Hematopoietic multipotent progenitor cell (in vitro differentiated cells): ENCODE measurements around the gene PLEKHO2. TPM values are rescaled to one million over a fixed set of nuclear protein-coding genes. Genes with fewer than 3 reads are reported as not detected.
A peak's percentile ranks its signal among the peaks of the same experiment; 100 is the strongest.

Source experiments
- DNase-seq, 3 donors: peaks; one replicate each; pipeline ENCODE4 v3.0.0-alpha.2; 2011 to 2015; ENCODE audit warnings: low read depth in 2 of 3, low spot score in 2 of 3
- total RNA-seq: library from RNA; depleted of rRNA; stranded (reverse); fragments of >200 nt; gene quantifications from one replicate; pipeline ENCODE4 v1.2.3, GENCODE V29; 2012

Gene PLEKHO2
- total RNA-seq, 1 donor: 45.8 TPM

GRCh38 chr15:64854526-64854925, 12.8 kb downstream of the PLEKHO2 start:
- DNase-seq: no peak

DNA sequence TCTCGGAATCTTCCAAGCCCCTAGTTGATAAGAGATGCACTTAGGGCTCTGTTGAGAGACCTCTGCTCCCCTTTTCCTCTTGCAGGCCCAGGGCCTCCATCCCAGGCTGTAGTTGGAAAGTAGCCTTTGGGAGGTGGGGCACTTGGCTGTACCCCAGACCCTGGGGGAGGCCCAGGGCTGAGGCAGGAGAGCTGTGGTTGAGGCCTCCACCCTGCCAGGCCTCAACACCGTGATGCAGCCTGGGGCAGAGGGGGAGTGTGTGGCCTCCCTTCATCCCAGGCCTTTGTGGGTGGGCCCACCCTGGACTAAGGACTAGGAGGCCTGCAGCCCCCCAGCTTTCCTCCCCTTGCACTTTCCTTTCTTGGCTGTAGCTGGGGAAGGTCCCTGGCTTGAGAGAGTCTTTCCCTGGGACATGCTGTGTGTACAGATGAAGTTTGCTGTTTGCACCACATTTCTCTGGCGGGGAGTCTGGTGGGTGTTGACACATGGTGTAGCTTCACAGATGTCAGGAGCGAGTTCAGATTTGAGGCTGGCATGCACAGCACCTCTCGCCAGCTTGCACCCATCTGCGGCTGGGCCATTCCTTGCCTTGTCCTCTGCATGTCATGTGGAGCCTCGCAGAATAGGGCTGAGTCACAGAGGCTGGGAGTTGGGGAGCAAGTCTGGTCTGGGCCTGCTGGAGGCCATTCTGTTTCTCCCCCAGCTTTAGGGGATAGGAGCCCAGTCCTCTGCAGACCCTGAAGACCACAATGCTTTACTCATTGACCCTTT, 13.7 kb downstream of the PLEKHO2 start:
- no peak for DNase-seq

DNA sequence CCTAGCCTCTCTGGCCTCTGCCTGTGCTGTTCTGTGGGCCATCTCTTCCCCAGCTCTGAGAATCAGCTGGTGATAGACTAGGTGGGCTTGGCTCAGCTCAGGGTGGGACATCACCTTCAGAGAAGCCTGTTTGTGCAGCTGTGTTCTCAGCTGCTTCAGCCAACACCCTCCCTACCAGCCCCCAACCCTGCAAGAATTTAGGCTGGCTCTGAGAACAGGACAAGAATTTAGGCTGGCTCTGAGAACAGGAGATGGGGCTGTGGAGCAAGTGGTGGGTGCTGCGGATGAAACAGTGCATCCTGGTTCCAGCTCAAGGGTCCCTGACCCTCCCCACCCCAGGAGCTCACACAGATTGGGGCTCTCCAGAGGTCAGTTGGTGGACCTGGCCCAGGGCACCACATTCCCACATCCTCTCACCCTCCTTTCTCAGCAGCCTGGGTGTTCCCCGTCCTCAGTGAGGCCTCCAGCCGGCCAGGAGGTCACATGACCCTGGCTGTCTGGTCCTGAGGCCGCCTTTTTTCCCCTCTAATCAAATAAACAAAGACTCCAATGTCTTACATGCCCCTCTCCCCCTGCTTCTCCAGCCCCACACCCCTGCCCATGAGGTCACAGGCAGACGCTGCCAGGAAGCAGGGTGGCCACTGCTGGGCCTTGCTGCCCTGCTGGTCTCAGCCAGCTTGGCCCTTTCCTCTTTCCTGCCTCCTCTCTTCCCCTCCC, 14.9 kb downstream of the PLEKHO2 start:
- DNase-seq: no peak

- no peak for DNase-seq
These were observed 15.7 kb downstream of the PLEKHO2 start for GRCh38 chr15:64857421-64857820.

- DNase-seq: peak in 1 of 3 donors; percentile 25
These were observed 16.4 kb downstream of the PLEKHO2 start for GRCh38 chr15:64858021-64858575.

DNA sequence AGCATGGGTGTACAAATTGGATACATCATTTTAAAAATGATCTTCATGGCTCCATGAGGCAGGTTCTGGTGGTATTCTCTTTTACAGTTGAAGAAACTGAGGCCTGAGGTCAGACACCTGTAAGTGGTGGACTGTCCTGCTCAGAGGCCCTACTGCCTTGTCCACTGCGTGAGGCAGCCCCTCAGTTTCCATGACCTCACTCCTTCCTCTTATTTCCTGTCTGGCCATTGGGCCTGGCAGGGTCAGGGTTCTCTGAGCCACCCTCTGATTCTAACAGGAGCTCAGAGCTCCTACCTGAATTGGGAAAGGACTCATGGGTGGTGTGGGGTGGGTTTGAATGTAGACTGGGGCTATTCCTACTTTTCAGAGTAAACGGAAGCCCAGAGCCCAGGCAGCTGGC, 17.5 kb downstream of the PLEKHO2 start:
- no peak for DNase-seq

- no peak for DNase-seq
These were observed 19.6 kb downstream of the PLEKHO2 start for GRCh38 chr15:64861331-64861730.

- no peak for DNase-seq
These were observed 20.2 kb downstream of the PLEKHO2 start for GRCh38 chr15:64861960-64862359.

GRCh38 chr15:64862408-64862807, 20.7 kb downstream of the PLEKHO2 start:
- DNase-seq: no peak

- no peak for DNase-seq
These were observed 22.4 kb downstream of the PLEKHO2 start for GRCh38 chr15:64864068-64864467.

GRCh38 chr15:64865126-64865997, 23.6 kb downstream of the PLEKHO2 start:
- no peak for DNase-seq

DNA sequence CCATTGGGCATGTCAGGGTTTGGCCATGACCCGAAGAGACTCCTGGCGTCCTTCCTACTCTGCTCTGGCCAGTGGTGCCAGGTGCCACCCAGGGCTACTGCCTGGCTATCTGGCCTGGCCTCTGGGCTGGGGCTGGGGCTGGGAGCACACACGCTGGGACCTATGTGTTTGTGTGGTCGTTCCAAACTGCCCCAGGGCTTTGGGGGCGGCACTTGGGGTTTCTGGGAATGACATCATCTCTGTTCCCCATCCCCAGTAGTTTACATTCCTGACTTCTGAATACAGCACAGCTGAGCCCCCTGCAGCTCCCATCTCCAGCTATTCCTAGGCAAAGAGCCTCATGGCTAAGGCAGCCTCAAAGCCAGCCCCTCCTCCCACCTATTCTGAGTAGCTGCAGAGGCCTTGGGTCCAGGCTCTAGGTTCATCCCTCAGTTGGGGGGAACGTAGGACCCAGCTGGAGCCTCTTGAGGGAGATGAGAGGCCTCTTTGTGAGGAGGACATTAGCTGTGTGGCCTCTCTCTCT, 24.3 kb downstream of the PLEKHO2 start:
- no peak for DNase-seq

GRCh38 chr15:64869501-64869900, 27.8 kb downstream of the PLEKHO2 start:
- DNase-seq: no peak

GRCh38 chr15:64870353-64870752, 28.6 kb downstream of the PLEKHO2 start:
- DNase-seq: peak in 2 of 3 donors; percentile 77 to 86

- no peak for DNase-seq
These were observed 34.0 kb downstream of the PLEKHO2 start for GRCh38 chr15:64875641-64876223.

- DNase-seq: no peak
These were observed 35.7 kb downstream of the PLEKHO2 start for GRCh38 chr15:64877435-64877834.

DNA sequence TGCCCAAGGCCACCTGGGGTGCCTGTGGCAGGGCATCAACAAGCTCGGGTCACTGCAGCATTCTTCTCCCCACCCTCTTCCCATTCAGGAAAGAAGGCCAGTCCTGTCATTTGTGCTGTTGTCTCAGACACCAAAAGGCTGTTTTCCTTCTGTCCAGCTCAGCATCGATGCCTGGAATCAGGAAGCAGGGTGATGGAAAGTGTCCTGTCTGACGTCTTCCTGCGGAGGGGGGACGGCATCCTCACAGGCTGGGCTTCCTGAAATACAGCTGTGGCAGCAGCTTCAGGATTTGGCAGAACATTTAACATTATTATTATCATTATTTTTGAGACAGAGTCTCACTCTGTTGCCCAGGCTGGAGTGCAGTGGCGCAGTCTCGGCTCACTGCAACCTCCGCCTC, 37.0 kb downstream of the PLEKHO2 start:
- no peak for DNase-seq

DNA sequence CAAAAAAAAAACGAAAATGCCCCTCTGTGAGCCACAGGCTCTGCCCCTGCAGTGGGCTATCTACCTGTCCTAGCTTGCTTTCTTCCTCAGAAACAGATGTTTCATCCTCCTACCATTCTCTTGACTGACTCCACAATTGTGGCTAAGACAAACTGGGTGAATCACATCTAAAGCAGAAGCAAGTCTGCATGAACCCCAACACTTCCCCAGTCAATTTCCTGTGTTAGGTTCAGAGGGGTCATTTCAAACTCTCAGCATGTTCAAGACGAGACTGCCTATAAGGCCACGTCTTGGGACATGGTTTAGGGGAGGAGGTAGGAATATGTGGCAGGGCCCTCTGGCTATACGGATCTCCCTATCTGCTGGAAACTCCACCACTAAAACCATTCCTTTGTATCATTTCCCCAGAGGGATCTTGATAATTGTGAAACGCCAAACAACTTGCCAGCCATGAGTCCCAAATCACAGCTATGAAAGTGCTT, 41.4 kb downstream of the PLEKHO2 start:
- peak in 2 of 3 donors; percentile 49 to 66 for DNase-seq

GRCh38 chr15:64883997-64884511, 42.3 kb downstream of the PLEKHO2 start:
- DNase-seq: peak in 2 of 3 donors; percentile 80 to 92

DNA sequence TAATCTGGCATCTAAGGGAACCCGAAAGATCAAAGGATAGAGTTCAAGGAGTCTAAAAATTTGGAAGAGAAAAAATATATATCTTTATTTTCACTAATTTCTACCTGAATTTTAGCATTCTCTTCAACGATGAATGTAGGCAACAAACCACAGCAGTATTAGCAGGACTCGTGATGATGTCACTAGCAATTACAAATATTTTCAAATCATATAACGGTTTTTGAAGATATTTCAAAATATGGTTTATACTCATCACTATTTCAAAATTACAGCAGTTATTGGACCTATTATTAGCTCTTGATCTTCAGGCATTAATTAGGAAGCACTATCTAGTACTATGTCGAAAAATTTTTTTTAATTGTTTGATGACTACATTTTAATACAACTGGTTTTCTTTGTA, 43.0 kb downstream of the PLEKHO2 start:
- DNase-seq: no peak
